ENCODE results near the gene MAP3K6.

The MAP3K6 gene

GRCh38 chr1:27357281-27358037 lies 9.3 kb downstream of the MAP3K6 start:
- peak; percentile 76 to 77 for DNase-seq (ENCODE audit: low read depth in 2 of 2)

GRCh38 chr1:27356619-27357280 lies 10.0 kb downstream of the MAP3K6 start:
- DNase-seq (ENCODE audit: low read depth in 2 of 2): peak in 1 of 2 donors; percentile 34

- DNase-seq (ENCODE audit: low read depth in 2 of 2): no peak
Observed at GRCh38 chr1:27356277-27356618, 10.5 kb downstream of the MAP3K6 start.

- DNase-seq (ENCODE audit: low read depth in 2 of 2): no peak
Observed at GRCh38 chr1:27355683-27356082, 11.1 kb downstream of the MAP3K6 start.

GRCh38 chr1:27353629-27354028 lies 13.1 kb downstream of the MAP3K6 start:
- DNase-seq (ENCODE audit: low read depth in 2 of 2): no peak

GRCh38 chr1:27353166-27353565 lies 13.6 kb downstream of the MAP3K6 start:
- DNase-seq (ENCODE audit: low read depth in 2 of 2): no peak

- no peak for DNase-seq (ENCODE audit: low read depth in 2 of 2)
Observed at GRCh38 chr1:27351541-27352107, 15.1 kb downstream of the MAP3K6 start.

GRCh38 chr1:27350663-27351540 lies 15.9 kb downstream of the MAP3K6 start:
- DNase-seq (ENCODE audit: low read depth in 2 of 2): no peak

- no peak for DNase-seq (ENCODE audit: low read depth in 2 of 2)
Observed at GRCh38 chr1:27349784-27350662, 16.7 kb downstream of the MAP3K6 start.

GRCh38 chr1:27348861-27349783 lies 17.6 kb downstream of the MAP3K6 start:
- peak in 1 of 2 donors; percentile 29 for DNase-seq (ENCODE audit: low read depth in 2 of 2)

- no peak for DNase-seq (ENCODE audit: low read depth in 2 of 2)
Observed at GRCh38 chr1:27346991-27347624, 19.7 kb downstream of the MAP3K6 start.

GRCh38 chr1:27346357-27346756 lies 20.4 kb downstream of the MAP3K6 start:
- no peak for DNase-seq (ENCODE audit: low read depth in 2 of 2)

- DNase-seq (ENCODE audit: low read depth in 2 of 2): no peak
Observed at GRCh38 chr1:27345272-27345671, 21.5 kb downstream of the MAP3K6 start.

GRCh38 chr1:27343639-27344025 lies 23.1 kb downstream of the MAP3K6 start:
- no peak for DNase-seq (ENCODE audit: low read depth in 2 of 2)

- DNase-seq (ENCODE audit: low read depth in 2 of 2): peak; percentile 47 to 77
Observed at GRCh38 chr1:27342778-27343638, 23.8 kb downstream of the MAP3K6 start.

- DNase-seq (ENCODE audit: low read depth in 2 of 2): no peak
Observed at GRCh38 chr1:27342391-27342777, 24.4 kb downstream of the MAP3K6 start.

GRCh38 chr1:27341525-27342252 lies 25.1 kb downstream of the MAP3K6 start, which contains the start of gene SYTL1:
Gene SYTL1, plus strand, starts transcription at chr1:27342022. Its CDS starts 3,313 bp downstream, at chr1:27345335.
- DNase-seq (ENCODE audit: low read depth in 2 of 2): peak in 1 of 2 donors; percentile 42

GRCh38 chr1:27339213-27339612 lies 27.5 kb downstream of the MAP3K6 start:
- DNase-seq (ENCODE audit: low read depth in 2 of 2): no peak

Measured in stimulated activated CD4-positive, alpha-beta T cell treated with anti-CD3 and anti-CD28 coated beads, Interleukin-1b, Interleukin-23, amount 100 ng/mL, for 4 hours (primary cell).